K562 (cell line): ENCODE measurements around the gene PCNX2. TPM values are rescaled to one million over a fixed set of nuclear protein-coding genes. Genes with fewer than 3 reads are reported as not detected.

ENCODE experiments used
- ATAC-seq: fragments of 200-7000 bp; cut with Tn5 transposase; 3 replicates; pipeline ENCODE4 v1.9.1; 2020; ENCODE audit warnings: moderate library complexity
- BruUV-seq: library from RNA; stranded (reverse); fragments of 400-500 nt; replicated peaks from 2 replicates; lab custom pipeline; 2021; lab: Mats Ljungman, UMichigan
- CTCF ChIA-PET: fragments of 300-600 bp; formaldehyde crosslinking; extraction: SDS; loops from one replicate; lab custom pipeline; 2021; ENCODE audit warnings: low intra/inter-chr PET ratio; lab: Yijun Ruan, JAX
- POLR2A ChIA-PET: fragments of 300-600, 350-650 bp; sonication (Branson Sonifier 250); formaldehyde crosslinking; extraction: SDS; loops from one replicate; lab custom pipeline; 2021; ENCODE audit warnings: antibody characterized with exemption, inconsistent platforms; lab: Yijun Ruan, JAX
- DNase-seq, 4 experiments: peaks; one replicate each; pipeline versions ENCODE4 v3.0.0 to v3.0.0-alpha.2; 2011 to 2018; ENCODE audit warnings: low spot score in 3 of 4, mixed read lengths in 3 of 4; ENCODE audit errors: extremely low read depth in 1 of 4
- FAIRE-seq: peaks from 2 replicates; lab custom pipeline; 2011; peaks lifted over from hg19 to GRCh38; lab: Jason Lieb, UNC
- H2AFZ ChIP-seq: 2 replicates; pipeline ENCODE4 v1.6.0; 2011; ENCODE audit warnings: low read depth, low read length, control low read depth, inconsistent platforms
- H3K27ac ChIP-seq: fragments of 200-600 bp; 3 replicates; pipeline ENCODE4 v1.8.0; 2011; ENCODE audit warnings: low read depth, mild to moderate bottlenecking, control low read depth, inconsistent platforms, low read length, moderate library complexity, mixed read lengths; ENCODE audit errors: extremely low read depth
- H3K27me3 ChIP-seq, 2 experiments: fragments of 300-600 bp in 1 of 2; 2 replicates in 1 of 2; 3 replicates in 1 of 2; pipeline versions ENCODE4 v1.6.0 to v1.8.0; 2011; ENCODE audit warnings: inconsistent platforms in 2 of 2, low read length in 2 of 2, mild to moderate bottlenecking in 1 of 2, mixed read lengths in 1 of 2, moderate library complexity in 1 of 2; ENCODE audit not compliant: control insufficient read depth in 2 of 2, insufficient read depth in 2 of 2
- H3K36me3 ChIP-seq: fragments of 300-600 bp; 3 replicates; pipeline ENCODE4 v1.8.0; 2011; ENCODE audit warnings: mild to moderate bottlenecking, low read length, inconsistent platforms; ENCODE audit not compliant: control insufficient read depth, insufficient read depth
- H3K4me1 ChIP-seq, 2 experiments: fragments of 200-600 bp in 1 of 2; replicated peaks in 1 of 2; 2 replicates in 1 of 2; 3 replicates in 1 of 2; pipeline versions ENCODE4 v1.5.1 to v1.8.0; 2011; ENCODE audit warnings: inconsistent platforms in 2 of 2, low read length in 2 of 2, mild to moderate bottlenecking in 1 of 2, mixed read lengths in 1 of 2, moderate library complexity in 1 of 2; ENCODE audit not compliant: control insufficient read depth in 2 of 2, insufficient read depth in 2 of 2
- H3K4me2 ChIP-seq: 2 replicates; pipeline ENCODE4 v1.6.1; 2011; ENCODE audit warnings: low read length, control low read depth, inconsistent platforms, mixed read lengths; ENCODE audit not compliant: insufficient read depth
- H3K4me3 ChIP-seq: fragments of 200-600 bp; sonication (generic), shearing (Covaris generic); 2 replicates; pipeline ENCODE4 v1.5.1; 2016; ENCODE audit warnings: control low read depth, inconsistent platforms
- H3K79me2 ChIP-seq: fragments of 200-600 bp; 3 replicates; pipeline ENCODE4 v1.8.0; 2011; ENCODE audit warnings: low read length, inconsistent platforms; ENCODE audit not compliant: control insufficient read depth, insufficient read depth
- H3K9ac ChIP-seq, 2 experiments: 2 replicates each; pipeline versions ENCODE4 v1.6.0 to v1.6.1; 2011; ENCODE audit warnings: low read depth in 2 of 2, low read length in 2 of 2, control low read depth in 1 of 2, inconsistent platforms in 1 of 2, mild to moderate bottlenecking in 1 of 2, mixed read lengths in 1 of 2; ENCODE audit not compliant: insufficient read depth in 1 of 2
- H3K9me1 ChIP-seq: one replicate; pipeline ENCODE4 v1.6.0; 2011; ENCODE audit warnings: inconsistent platforms, mild to moderate bottlenecking, low read length, moderate library complexity; ENCODE audit not compliant: control insufficient read depth, insufficient read depth
- H3K9me3 ChIP-seq: replicated peaks from 2 replicates; pipeline ENCODE4 v1.5.1; 2011; ENCODE audit warnings: low read depth, low read length, inconsistent platforms; ENCODE audit not compliant: control insufficient read depth, insufficient read depth
- H4K20me1 ChIP-seq: replicated peaks from 2 replicates; pipeline ENCODE4 v1.6.1; 2011; ENCODE audit warnings: low read length, inconsistent platforms, mixed read lengths; ENCODE audit not compliant: control insufficient read depth, insufficient read depth
- BCOR ChIP-seq: fragments of 450-650 bp; IDR thresholded peaks from 2 replicates; pipeline ENCODE4 v1.6.1; 2016
- BDP1 ChIP-seq: IDR thresholded peaks from 3 replicates; pipeline ENCODE4 v1.6.1; 2011; ENCODE audit not compliant: insufficient read length, insufficient read depth
- CBFB ChIP-seq: sonication (generic); formaldehyde crosslinking; IDR thresholded peaks from 2 replicates; pipeline ENCODE4 v1.4.0; 2020; ENCODE audit warnings: mild to moderate bottlenecking, missing genetic modification reagents
- COPS2 ChIP-seq: fragments of 450-650 bp; conservative IDR thresholded peaks from 2 replicates; pipeline ENCODE4 v1.6.1; 2016; ENCODE audit warnings: mild to moderate bottlenecking, moderate library complexity
- CREM ChIP-seq: IDR thresholded peaks from 2 replicates; pipeline ENCODE4 v1.6.1; 2014; ENCODE audit warnings: antibody characterized with exemption, low read depth
- KDM5B ChIP-seq: fragments of 200-600 bp; sonication (generic); IDR thresholded peaks from 2 replicates; pipeline ENCODE4 v1.6.1; 2012; ENCODE audit warnings: low read depth, mild to moderate bottlenecking, moderate library complexity, low read length, control low read depth, inconsistent platforms; ENCODE audit not compliant: insufficient replicate concordance
- NBN ChIP-seq: fragments of 450-650 bp; IDR thresholded peaks from 2 replicates; pipeline ENCODE4 v1.6.1; 2016; ENCODE audit warnings: low read depth, mild to moderate bottlenecking
- NFE2 ChIP-seq: IDR thresholded peaks from 2 replicates; pipeline ENCODE4 v1.6.1; 2014; ENCODE audit warnings: antibody characterized with exemption, low read depth
- NR2C1 ChIP-seq, 2 experiments: fragments of 450-650 bp; IDR thresholded peaks; 2 replicates each; pipeline ENCODE4 v1.6.1; 2017; ENCODE audit warnings: mild to moderate bottlenecking in 2 of 2, antibody characterized with exemption in 1 of 2, inconsistent platforms in 1 of 2, missing compliant biosample characterization in 1 of 2, missing genetic modification characterization in 1 of 2
- RAD21 ChIP-seq, 2 experiments: fragments of 250-450 bp in 1 of 2; fragments of 450-650 bp in 1 of 2; sonication (Bioruptor Pico) in 1 of 2; formaldehyde crosslinking in 1 of 2; IDR thresholded peaks in 1 of 2; conservative IDR thresholded peaks in 1 of 2; 2 replicates each; pipeline versions ENCODE4 v1.4.0 to v1.8.0; 2020 to 2022; ENCODE audit warnings: mild to moderate bottlenecking in 2 of 2, moderate library complexity in 1 of 2
- RBM17 ChIP-seq: fragments of 200-400 bp; formaldehyde crosslinking; IDR thresholded peaks from 2 replicates; pipeline ENCODE4 v1.6.1; 2017; ENCODE audit warnings: low read depth, mild to moderate bottlenecking, low read length, borderline replicate concordance
- ZKSCAN1 ChIP-seq: fragments of 150-350 bp; IDR thresholded peaks from 2 replicates; pipeline ENCODE4 v1.6.1; 2016; ENCODE audit warnings: low read depth, low read length
- ZNF445 ChIP-seq: fragments of 250-450 bp; sonication (Bioruptor Pico); IDR thresholded peaks from 2 replicates; pipeline ENCODE4 v1.4.0; 2020; ENCODE audit warnings: low read depth, mild to moderate bottlenecking, moderate library complexity
- ZNF696 ChIP-seq: fragments of 250-450 bp; sonication (Bioruptor Pico); conservative IDR thresholded peaks from 2 replicates; pipeline ENCODE4 v1.4.0; 2020; ENCODE audit warnings: mild to moderate bottlenecking, moderate library complexity
- WGBS: fragments of 100-300 bp; shearing (Covaris generic); methylation state at CpG from one replicate; pipeline ENCODE4 v1.1.6; 2016; ENCODE audit warnings: low coverage, mixed read lengths; ENCODE audit not compliant: insufficient coverage; ENCODE audit errors: missing lambda C conversion rate; 5-methylcytosine and 5-hydroxymethylcytosine counted together
- in situ Hi-C: fragments of 300-500 bp; cut with MboI; formaldehyde crosslinking; loops from 4 replicates; pipeline ENCODE4 v1.15.0; 2018; ENCODE audit warnings: inconsistent platforms, mixed read lengths
- intact Hi-C: fragments of 100-400 bp; cut with micrococcal nuclease; formaldehyde crosslinking; loops from 2 replicates; pipeline ENCODE4 v1.14.2; 2022
- polyA plus RNA-seq, 8 experiments: library from polyadenylated mRNA; depleted of rRNA in 4 of 8; stranded (reverse) in 5 of 8; unstranded in 3 of 8; fragments of >200 nt; fragmentation: Nextera tagmentation in 2 of 8; fragmentation: Illumina TruSeq in 1 of 8; extraction: Ambion mirVana in 2 of 8; extraction: Trizol in 1 of 8; gene quantifications; 2 replicates each; pipeline versions ENCODE4 v1.2.1 to v1.2.3, GENCODE V29; 2011 to 2014; ENCODE audit warnings: inconsistent platforms in 1 of 8, missing spikeins in 1 of 8
- total RNA-seq, 7 experiments: library from RNA; depleted of rRNA in 6 of 7; stranded (reverse); fragments of >200 nt in 6 of 7; fragmentation: Illumina TruSeq in 2 of 7; extraction: Trizol in 2 of 7; gene quantifications; 2 replicates each; pipeline versions ENCODE4 v1.2.1 to v1.2.3, GENCODE V29; 2011 to 2021; ENCODE audit warnings: low replicate concordance in 1 of 7
- TF ChIP-seq, protein P1 (sequence below): sonication (generic); formaldehyde crosslinking; IDR thresholded peaks from 2 replicates; pipeline ENCODE4 v1.8.1; 2023; ENCODE audit warnings: mild to moderate bottlenecking, missing genetic modification reagents
- TF ChIP-seq, protein P2 (sequence below): fragments of 250-450 bp; sonication (Bioruptor Pico); IDR thresholded peaks from 2 replicates; pipeline ENCODE4 v1.4.0; 2020

The PCNX2 gene
- total and polyA plus RNA-seq, 9 of the 15 experiments (the other 6 are each of a cell fraction or from before 2014, with no cell fraction given): 0.07 to 0.33 TPM; not detected in 7

DNA sequence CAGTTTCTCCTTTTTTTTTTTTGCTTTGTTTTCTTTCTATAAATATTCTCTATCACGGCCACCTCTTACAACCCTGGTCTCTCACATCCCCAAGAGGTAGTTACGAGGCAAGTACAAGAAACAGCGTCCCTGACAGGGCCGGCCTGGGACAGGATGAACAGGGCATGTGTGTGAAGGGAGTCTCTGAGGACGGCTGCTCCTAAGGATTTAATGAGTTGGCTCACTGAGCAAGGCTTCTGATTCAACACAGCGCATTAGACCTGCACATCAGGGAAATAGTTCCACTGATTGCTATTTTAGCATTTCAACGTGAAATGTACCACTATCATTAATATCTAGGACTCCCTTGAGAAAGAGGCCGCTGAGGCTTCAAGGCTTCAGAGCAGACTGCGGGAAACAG lies 291.1 kb downstream of the PCNX2 start:
- Histone ChIP-seq H3K9me1 (no peaks in the 10 kb centered on the region), H3K27me3 (peaks cover 10 to 41% of the 10 kb centered on the region in 2 experiments; a peak in 3 of 5 replicates), H3K27ac (no peak overlapping the region), H3K4me2 (no peak overlapping the region), H3K9ac (no peak overlapping the region), H3K79me2 (no peaks in the 10 kb centered on the region), H2AFZ (no peak overlapping the region), H3K36me3 (no peaks in the 10 kb centered on the region), H3K4me3 (no peak overlapping the region), H4K20me1 (no peaks in the 10 kb centered on the region), H3K4me1 (no peaks in the 10 kb centered on the region; a peak in 2 of 5 replicates), H3K9me3 (no peaks in the 10 kb centered on the region)
- no peak for TF ChIP-seq ZKSCAN1
- TF ChIP-seq RBM17: no peak
- TF ChIP-seq ZNF445: no peak
- TF ChIP-seq ZNF696 (CRISPR knock-in tag): no peak
- TF ChIP-seq NR2C1 (IDR thresholded peaks at IDR 0.05): no peak
- TF ChIP-seq NR2C1 (tag; IDR thresholded peaks at IDR 0.05): no peak
- TF ChIP-seq BDP1: no peak
- TF ChIP-seq NBN: no peak
- TF ChIP-seq COPS2: no peak
- TF ChIP-seq, protein P1, sequence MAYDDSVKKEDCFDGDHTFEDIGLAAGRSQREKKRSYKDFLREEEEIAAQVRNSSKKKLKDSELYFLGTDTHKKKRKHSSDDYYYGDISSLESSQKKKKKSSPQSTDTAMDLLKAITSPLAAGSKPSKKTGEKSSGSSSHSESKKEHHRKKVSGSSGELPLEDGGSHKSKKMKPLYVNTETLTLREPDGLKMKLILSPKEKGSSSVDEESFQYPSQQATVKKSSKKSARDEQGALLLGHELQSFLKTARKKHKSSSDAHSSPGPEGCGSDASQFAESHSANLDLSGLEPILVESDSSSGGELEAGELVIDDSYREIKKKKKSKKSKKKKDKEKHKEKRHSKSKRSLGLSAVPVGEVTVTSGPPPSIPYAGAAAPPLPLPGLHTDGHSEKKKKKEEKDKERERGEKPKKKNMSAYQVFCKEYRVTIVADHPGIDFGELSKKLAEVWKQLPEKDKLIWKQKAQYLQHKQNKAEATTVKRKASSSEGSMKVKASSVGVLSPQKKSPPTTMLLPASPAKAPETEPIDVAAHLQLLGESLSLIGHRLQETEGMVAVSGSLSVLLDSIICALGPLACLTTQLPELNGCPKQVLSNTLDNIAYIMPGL (CRISPR knock-in tag): no peak
- no peak for TF ChIP-seq KDM5B
- TF ChIP-seq CBFB: no peak
- TF ChIP-seq, protein P2, sequence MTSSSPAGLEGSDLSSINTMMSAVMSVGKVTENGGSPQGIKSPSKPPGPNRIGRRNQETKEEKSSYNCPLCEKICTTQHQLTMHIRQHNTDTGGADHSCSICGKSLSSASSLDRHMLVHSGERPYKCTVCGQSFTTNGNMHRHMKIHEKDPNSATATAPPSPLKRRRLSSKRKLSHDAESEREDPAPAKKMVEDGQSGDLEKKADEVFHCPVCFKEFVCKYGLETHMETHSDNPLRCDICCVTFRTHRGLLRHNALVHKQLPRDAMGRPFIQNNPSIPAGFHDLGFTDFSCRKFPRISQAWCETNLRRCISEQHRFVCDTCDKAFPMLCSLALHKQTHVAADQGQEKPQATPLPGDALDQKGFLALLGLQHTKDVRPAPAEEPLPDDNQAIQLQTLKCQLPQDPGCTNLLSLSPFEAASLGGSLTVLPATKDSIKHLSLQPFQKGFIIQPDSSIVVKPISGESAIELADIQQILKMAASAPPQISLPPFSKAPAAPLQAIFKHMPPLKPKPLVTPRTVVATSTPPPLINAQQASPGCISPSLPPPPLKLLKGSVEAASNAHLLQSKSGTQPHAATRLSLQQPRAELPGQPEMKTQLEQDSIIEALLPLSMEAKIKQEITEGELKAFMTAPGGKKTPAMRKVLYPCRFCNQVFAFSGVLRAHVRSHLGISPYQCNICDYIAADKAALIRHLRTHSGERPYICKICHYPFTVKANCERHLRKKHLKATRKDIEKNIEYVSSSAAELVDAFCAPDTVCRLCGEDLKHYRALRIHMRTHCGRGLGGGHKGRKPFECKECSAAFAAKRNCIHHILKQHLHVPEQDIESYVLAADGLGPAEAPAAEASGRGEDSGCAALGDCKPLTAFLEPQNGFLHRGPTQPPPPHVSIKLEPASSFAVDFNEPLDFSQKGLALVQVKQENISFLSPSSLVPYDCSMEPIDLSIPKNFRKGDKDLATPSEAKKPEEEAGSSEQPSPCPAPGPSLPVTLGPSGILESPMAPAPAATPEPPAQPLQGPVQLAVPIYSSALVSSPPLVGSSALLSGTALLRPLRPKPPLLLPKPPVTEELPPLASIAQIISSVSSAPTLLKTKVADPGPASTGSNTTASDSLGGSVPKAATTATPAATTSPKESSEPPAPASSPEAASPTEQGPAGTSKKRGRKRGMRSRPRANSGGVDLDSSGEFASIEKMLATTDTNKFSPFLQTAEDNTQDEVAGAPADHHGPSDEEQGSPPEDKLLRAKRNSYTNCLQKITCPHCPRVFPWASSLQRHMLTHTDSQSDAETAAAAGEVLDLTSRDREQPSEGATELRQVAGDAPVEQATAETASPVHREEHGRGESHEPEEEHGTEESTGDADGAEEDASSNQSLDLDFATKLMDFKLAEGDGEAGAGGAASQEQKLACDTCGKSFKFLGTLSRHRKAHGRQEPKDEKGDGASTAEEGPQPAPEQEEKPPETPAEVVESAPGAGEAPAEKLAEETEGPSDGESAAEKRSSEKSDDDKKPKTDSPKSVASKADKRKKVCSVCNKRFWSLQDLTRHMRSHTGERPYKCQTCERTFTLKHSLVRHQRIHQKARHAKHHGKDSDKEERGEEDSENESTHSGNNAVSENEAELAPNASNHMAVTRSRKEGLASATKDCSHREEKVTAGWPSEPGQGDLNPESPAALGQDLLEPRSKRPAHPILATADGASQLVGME: no peak
- TF ChIP-seq BCOR: no peak
- TF ChIP-seq RAD21 (CRISPR knock-in tag; conservative IDR thresholded peaks at IDR 0.05 in 1 of 2, IDR thresholded peaks at IDR 0.05 in 1 of 2): no peak
- no peak for TF ChIP-seq CREM
- TF ChIP-seq NFE2: no peak
- no TSS peak for BruUV-seq
- ChIA-PET CTCF (no interaction called here), POLR2A (interaction anchor here (2.0 kb wide), 1 partner anchor 11 kb away, joined by 4 read pairs; no protein-coding TSS in a partner anchor)
- WGBS: 3% methylated on average over 9 of the region's 9 CpGs
- ATAC-seq (no peak), DNase-seq (no peak), FAIRE-seq (no peak)
- intact Hi-C loops (no loop called here), in situ Hi-C loops (no loop called here)
